Measurements from ENCODE around the gene PRR18.

PRR18 gene

DNA sequence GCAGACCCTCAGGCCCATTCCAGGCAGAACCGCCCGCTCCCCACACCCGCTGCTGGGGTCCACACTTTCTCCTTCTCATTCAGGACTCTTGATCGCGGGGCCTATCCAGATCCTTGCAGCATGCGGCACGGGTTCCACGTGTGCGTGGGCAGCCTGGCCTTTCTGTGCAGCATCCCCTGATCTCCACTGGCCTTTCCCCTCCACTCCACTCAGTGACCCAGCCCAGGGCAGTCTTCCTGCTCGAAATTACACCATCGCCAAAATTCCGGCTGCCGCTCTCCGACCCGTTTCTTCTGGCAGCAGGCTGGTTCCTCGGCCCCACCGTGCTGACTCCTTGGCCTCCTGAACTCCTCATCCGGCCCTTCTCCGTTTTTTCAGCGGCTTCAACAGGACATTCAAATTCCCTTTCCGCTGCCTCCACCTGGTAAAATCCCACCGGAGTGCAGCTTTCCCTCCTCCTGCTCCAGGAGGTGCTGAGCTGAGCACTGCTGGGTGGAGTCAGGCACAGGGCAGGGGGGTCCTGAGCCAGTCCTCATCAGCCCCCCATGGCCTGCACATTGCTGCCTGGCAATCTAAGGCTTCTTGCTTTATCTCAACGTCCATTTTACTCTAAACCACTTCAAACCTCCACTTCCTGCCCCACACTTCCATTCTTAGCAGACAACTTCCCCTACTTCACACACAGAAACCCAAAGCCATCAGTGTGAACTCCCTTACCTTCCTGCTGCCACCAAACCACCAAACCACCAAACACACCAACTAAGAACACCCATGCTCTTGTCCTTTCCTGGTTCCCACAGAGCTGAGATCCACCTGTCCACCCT lies 25.2 kb upstream of the PRR18 start:
- no peak overlapping the region for H3K4me3 ChIP-seq (ENCODE audit: low read length)
- TF ChIP-seq CTCF (conservative IDR thresholded peaks at IDR 0.05; ENCODE audit: low read depth, low read length), result no peak
- no peak for DNase-seq (ENCODE audit: low read depth)

DNA sequence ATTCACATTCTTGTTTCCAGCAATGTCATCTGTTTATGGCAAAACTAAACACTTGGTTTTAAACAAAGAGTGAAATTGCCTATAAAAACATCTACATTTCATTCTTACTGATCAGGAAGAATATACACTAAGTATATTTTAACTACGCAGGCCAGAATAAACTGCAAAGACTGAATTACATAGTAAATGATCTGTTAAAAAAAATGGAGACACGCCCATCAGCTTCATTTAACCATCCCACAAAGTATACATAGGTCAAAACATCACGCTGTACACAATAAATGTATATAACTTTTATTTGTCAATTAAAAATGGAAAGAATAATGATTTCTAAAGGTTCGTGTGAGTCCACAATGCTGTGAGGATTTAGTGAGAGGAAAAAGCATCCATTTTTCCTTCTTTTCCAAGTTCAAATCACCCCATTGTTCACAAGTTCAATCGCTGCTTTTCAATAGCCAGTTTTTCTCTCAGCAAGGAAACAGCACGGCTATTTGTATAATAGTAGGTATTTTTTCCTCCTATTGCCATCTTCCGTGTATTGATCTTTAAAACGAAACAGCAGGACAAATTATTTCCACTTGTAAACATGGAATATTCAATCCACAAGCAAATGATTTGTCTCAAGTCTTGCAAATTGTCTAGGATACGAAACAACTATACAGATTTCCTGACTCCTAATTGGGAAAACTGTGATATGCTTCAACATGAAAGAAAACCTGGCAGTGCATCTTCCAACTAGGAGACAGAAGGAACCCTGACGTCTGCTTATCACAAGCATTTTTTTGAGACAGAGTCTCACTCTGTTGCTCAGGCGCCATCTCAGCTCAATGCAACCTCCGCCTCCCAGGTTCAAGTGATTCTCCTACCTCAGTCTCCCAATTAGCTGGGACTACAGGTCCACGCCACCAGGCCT lies 23.6 kb upstream of the PRR18 start:
- no peak for TF ChIP-seq CTCF (conservative IDR thresholded peaks at IDR 0.05; ENCODE audit: low read depth, low read length)
- no peak for DNase-seq (ENCODE audit: low read depth)
- H3K4me3 ChIP-seq (ENCODE audit: low read length), result no peak overlapping the region

DNA sequence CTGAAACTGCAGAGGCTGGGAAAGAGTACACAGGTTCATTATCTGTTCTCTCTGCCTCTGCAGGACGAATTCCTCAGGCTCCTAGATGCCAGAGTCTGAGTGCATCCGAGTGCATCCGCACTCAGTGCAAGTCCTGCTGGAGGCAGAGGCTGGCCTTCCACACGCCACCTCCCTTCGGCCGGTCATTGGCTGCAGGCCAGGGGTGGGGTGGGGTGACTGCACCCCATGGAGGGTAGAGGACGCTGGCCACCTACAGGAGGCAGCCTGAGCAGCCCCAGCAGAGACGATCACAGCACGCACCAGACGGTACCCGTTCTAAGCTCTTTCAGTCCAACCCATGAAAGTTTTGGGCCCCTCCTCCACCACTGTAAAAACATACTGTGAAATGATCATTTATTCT lies 22.4 kb upstream of the PRR18 start:
- TF ChIP-seq CTCF (conservative IDR thresholded peaks at IDR 0.05; ENCODE audit: low read depth, low read length), result peak; percentile 38
- no peak for DNase-seq (ENCODE audit: low read depth)
- no peak overlapping the region for H3K4me3 ChIP-seq (ENCODE audit: low read length)

DNA sequence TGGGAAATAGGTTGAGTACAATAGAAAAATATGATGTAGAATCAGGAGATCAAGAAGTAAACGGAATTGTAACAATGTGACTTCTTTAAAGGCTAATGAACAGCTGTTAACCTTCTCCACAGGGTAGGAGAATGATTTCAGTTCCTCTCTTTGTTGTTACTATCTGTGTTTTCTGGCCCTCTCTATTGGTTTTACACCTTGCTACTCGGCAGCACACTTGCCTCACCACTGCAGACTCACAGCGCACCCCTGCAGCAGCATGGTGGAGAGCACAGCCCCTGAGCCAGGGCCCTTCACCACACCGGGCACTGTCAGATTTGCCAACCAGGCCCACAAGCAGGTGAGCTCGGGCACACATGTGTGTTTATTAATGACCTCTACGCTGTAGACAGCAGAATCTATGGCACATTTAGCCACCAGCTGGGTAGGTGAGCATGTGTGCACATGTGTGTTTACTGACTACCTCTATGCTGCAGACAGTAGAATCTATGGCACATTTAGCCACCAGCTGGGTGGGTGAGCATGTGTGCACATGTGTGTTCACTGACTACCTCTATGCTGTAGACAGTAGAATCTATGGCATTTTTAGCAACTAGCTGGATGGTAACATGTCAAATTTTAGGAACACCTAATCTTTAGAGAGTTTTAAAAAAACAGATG lies 17.3 kb upstream of the PRR18 start:
- TF ChIP-seq CTCF (conservative IDR thresholded peaks at IDR 0.05; ENCODE audit: low read depth, low read length), result no peak
- H3K4me3 ChIP-seq (ENCODE audit: low read length), result no peak overlapping the region
- DNase-seq (ENCODE audit: low read depth), result no peak

DNA sequence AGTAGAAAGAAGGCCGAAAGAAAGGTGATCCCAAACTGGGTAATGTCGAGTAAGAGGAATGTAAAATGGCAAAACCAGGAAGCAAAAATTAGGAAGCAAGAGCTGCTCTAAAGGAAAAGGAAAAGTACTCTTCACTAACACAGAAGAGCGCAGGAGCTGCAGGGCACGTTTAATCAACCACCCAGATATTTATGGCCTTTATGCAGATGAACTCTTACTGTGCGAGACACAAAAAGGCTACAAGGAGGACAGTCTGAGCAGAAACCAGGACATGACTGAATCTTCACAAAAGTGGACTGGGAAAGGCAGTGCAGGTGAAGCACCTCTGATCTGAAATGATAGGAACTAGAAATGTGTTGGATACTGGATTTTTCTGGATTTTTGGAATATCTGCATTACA lies 15.2 kb upstream of the PRR18 start:
- no peak for TF ChIP-seq CTCF (conservative IDR thresholded peaks at IDR 0.05; ENCODE audit: low read depth, low read length)
- H3K4me3 ChIP-seq (ENCODE audit: low read length), result no peak overlapping the region
- no peak for DNase-seq (ENCODE audit: low read depth)

DNA sequence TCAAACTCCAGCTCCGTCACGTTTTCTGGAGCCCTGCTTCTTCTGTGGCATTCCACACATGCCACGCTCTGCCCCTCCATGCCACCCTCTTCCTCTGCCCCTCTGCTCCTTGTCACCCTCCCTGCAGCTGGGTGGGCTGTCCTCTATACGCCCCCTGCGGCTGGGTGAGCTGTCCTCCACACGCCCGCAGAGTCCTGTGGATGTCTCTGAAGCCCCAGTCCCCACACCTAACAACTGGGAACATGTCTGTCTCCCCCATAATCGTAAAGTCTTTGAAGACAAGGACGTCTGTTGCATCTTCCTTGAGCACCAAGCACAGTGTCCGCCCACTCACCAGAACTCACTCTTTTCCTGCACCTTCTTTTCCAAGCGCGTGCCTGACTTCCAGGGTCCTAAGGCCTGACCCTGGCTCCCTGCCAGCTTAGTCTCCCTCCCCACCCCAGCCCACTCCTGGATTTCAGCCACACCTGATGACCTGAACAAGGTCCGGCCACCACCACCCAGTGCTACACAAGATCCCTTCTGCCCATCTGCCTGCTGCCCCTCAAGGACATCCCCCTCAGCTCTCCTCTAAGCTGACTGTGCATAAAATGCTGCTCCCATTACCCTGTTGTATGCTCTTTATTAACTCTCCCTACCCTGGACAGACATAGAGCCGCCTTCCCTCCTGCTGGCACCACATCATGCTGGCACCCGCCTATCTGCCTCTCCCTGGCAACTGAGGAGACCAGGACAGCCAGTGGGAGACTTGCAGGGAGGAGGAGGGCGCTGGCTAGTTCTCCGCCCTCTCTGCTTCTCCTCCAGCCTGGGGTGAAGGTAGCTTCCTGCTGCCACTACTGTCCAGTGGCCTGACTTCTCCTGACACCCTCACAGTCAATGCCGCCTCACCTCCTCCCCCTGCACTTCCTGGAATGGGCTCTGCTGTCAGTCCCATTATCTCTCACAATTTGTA lies 10.7 kb upstream of the PRR18 start:
- no peak for TF ChIP-seq CTCF (conservative IDR thresholded peaks at IDR 0.05; ENCODE audit: low read depth, low read length)

More for the DNA sequence above, 10.7 kb upstream of the PRR18 start:
- H3K4me3 ChIP-seq (ENCODE audit: low read length), result no peak overlapping the region
- no peak for DNase-seq (ENCODE audit: low read depth)

All from retinal pigment epithelial cell (primary cell).